Stimulated activated CD4-positive, alpha-beta T cell treated with anti-CD3 and anti-CD28 coated beads, Interleukin-1b, Interleukin-23, amount 100 ng/mL, for 24 hours (primary cell): Measurements from ENCODE around the gene SEH1L.

Experiments used
- DNase-seq, 4 experiments: peaks; one replicate each; pipeline ENCODE4 v3.0.0-alpha.2; 2020; ENCODE audit warnings: low read depth in 4 of 4, low spot score in 1 of 4

The SEH1L gene

DNA sequence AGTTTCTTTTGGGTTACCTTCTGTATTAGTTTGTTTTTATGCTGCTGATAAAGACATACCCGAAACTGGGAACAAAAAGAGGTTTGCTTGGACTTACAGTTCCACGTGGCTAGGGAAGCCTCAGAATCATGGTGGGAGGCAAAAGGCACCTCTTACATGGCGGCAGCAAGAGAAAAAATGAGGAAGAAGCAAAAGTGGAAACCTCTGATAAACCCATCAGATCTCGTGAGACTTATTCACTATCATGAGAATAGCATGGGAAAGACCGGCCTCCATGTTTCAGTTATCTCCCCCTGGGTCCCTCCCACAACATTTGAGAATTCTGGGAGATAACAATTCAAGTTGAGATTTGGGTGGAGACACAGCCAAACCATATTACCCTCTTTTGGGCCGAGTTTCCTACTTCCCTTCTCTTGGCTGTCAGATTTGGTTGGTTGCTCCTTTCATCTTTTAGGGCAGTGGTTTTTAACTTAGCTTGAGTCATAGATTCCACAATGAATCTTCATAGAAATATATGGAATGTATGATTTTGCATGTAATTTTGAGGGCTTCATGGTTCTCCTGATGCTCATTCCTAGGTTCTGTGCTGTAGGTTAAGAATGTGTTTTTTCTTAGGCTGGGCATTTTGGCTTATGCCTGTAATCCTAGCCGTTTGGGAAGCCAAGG, 87.6 kb downstream of the SEH1L start:
- no peak for DNase-seq

GRCh38 chr18:13036622-13037320, 89.0 kb downstream of the SEH1L start:
- DNase-seq, result no peak
